DOHH2 (cell line): ENCODE results near the gene NAV2.

Experiments used
- EZH2phosphoT487 ChIP-seq: fragments of 200-600 bp; sonication (generic); IDR thresholded peaks from 2 replicates; pipeline ENCODE4 v1.6.1; 2017; ENCODE audit warnings: borderline replicate concordance, mild to moderate bottlenecking, antibody characterized with exemption, low read length, moderate library complexity, mixed read lengths
- TF ChIP-seq, protein P1 (sequence below): fragments of 200-600 bp; sonication (generic); IDR thresholded peaks from one replicate; pipeline ENCODE4 v1.5.1; 2014; ENCODE audit warnings: antibody characterized with exemption, mild to moderate bottlenecking, low read depth, low read length; ENCODE audit not compliant: poor library complexity, severe bottlenecking

DNA sequence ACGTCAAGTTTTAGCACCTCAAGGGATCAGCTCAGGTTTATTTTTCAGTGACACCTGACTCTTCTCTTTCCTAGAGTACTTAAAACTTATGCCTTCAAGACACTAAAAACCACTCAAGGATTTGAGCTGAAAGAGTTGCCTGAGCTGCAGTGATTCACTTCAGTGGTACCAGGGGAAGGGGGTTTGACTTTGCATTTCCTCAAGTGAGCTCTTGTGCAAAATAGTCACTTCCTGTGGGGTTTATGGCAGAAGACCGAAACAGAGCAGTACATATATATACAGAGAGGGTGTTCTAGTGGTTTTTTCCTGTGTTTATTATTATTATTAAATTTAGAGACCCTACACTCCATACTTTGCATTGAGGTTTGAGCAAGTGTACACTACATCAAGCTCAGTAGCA, 386.9 kb downstream of the NAV2 start:
- TF ChIP-seq, protein P1, sequence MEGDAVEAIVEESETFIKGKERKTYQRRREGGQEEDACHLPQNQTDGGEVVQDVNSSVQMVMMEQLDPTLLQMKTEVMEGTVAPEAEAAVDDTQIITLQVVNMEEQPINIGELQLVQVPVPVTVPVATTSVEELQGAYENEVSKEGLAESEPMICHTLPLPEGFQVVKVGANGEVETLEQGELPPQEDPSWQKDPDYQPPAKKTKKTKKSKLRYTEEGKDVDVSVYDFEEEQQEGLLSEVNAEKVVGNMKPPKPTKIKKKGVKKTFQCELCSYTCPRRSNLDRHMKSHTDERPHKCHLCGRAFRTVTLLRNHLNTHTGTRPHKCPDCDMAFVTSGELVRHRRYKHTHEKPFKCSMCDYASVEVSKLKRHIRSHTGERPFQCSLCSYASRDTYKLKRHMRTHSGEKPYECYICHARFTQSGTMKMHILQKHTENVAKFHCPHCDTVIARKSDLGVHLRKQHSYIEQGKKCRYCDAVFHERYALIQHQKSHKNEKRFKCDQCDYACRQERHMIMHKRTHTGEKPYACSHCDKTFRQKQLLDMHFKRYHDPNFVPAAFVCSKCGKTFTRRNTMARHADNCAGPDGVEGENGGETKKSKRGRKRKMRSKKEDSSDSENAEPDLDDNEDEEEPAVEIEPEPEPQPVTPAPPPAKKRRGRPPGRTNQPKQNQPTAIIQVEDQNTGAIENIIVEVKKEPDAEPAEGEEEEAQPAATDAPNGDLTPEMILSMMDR, result no peak
- no peak for TF ChIP-seq EZH2phosphoT487
